SK-N-SH treated with all-trans-retinoic acid at 6 μM for 48 hours (cell line): ENCODE data around the gene CCDC187.

Experiments used
- ATAC-seq: fragments of 200-7000 bp; cut with Tn5 transposase; 3 replicates; pipeline ENCODE4 v1.9.1; 2020; ENCODE audit warnings: mild to moderate bottlenecking, moderate library complexity
- ARNTL ChIP-seq: fragments of 450-650 bp; formaldehyde crosslinking; IDR thresholded peaks from 2 replicates; pipeline ENCODE4 v1.5.0; 2020; ENCODE audit warnings: low read depth, mild to moderate bottlenecking, moderate library complexity, borderline replicate concordance
- BACH2 ChIP-seq: fragments of 250-450 bp; sonication (Bioruptor Pico); IDR thresholded peaks from 2 replicates; pipeline ENCODE4 v1.9.0; 2021; ENCODE audit warnings: mild to moderate bottlenecking, borderline replicate concordance
- CSDC2 ChIP-seq: fragments of 250-450 bp; sonication (Bioruptor Pico); IDR thresholded peaks from 2 replicates; pipeline ENCODE4 v1.5.0; 2020; ENCODE audit warnings: mild to moderate bottlenecking, moderate library complexity
- CSRNP3 ChIP-seq: fragments of 250-450 bp; sonication (Bioruptor Pico); IDR thresholded peaks from 2 replicates; pipeline ENCODE4 v1.5.1; 2021; ENCODE audit warnings: mild to moderate bottlenecking, moderate library complexity
- ESRRG ChIP-seq: fragments of 250-450 bp; sonication (Bioruptor Pico); IDR thresholded peaks from 2 replicates; pipeline ENCODE4 v1.6.1; 2021; ENCODE audit warnings: mild to moderate bottlenecking
- GLIS3 ChIP-seq: fragments of 250-450 bp; sonication (Bioruptor Pico); IDR thresholded peaks from 2 replicates; pipeline ENCODE4 v1.5.0; 2020; ENCODE audit warnings: mild to moderate bottlenecking, moderate library complexity
- ISL1 ChIP-seq: fragments of 250-450 bp; sonication (Bioruptor Pico); IDR thresholded peaks from 2 replicates; pipeline ENCODE4 v2.1.2; 2022; ENCODE audit warnings: mild to moderate bottlenecking, moderate library complexity
- RARB ChIP-seq: fragments of 250-450 bp; sonication (Bioruptor Pico); IDR thresholded peaks from 2 replicates; pipeline ENCODE4 v1.8.0; 2021; ENCODE audit warnings: mild to moderate bottlenecking, moderate library complexity
- SNAI2 ChIP-seq: fragments of 250-450 bp; sonication (Bioruptor Pico); IDR thresholded peaks from 2 replicates; pipeline ENCODE4 v1.5.0; 2020; ENCODE audit warnings: mild to moderate bottlenecking, moderate library complexity
- TCF4 ChIP-seq: fragments of 250-450 bp; sonication (Bioruptor Pico); IDR thresholded peaks from 2 replicates; pipeline ENCODE4 v1.8.0; 2021; ENCODE audit warnings: mild to moderate bottlenecking, moderate library complexity, borderline replicate concordance
- TOX ChIP-seq: fragments of 250-450 bp; sonication (Bioruptor Pico); IDR thresholded peaks from 2 replicates; pipeline ENCODE4 v1.8.0; 2021; ENCODE audit warnings: mild to moderate bottlenecking, moderate library complexity, borderline replicate concordance
- TSHZ2 ChIP-seq: fragments of 250-450 bp; sonication (Bioruptor Pico); IDR thresholded peaks from 2 replicates; pipeline ENCODE4 v1.5.0; 2020; ENCODE audit warnings: mild to moderate bottlenecking, moderate library complexity
- ZC3H10 ChIP-seq: fragments of 250-450 bp; sonication (Bioruptor Pico); IDR thresholded peaks from 2 replicates; pipeline ENCODE4 v1.5.1; 2021; ENCODE audit warnings: mild to moderate bottlenecking, moderate library complexity
- ZFP3 ChIP-seq: fragments of 250-450 bp; sonication (Bioruptor Pico); IDR thresholded peaks from 2 replicates; pipeline ENCODE4 v1.5.0; 2020; ENCODE audit warnings: mild to moderate bottlenecking, moderate library complexity
- ZFP30 ChIP-seq: fragments of 450-650 bp; formaldehyde crosslinking; IDR thresholded peaks from 2 replicates; pipeline ENCODE4 v1.5.0; 2022; ENCODE audit warnings: mild to moderate bottlenecking, moderate library complexity
- ZNF565 ChIP-seq: fragments of 450-650 bp; formaldehyde crosslinking; conservative IDR thresholded peaks from 2 replicates; pipeline ENCODE4 v1.5.0; 2020; ENCODE audit warnings: low read depth, mild to moderate bottlenecking, moderate library complexity
- ZNF70 ChIP-seq: fragments of 450-650 bp; formaldehyde crosslinking; IDR thresholded peaks from 2 replicates; pipeline ENCODE4 v1.5.0; 2020; ENCODE audit warnings: mild to moderate bottlenecking, moderate library complexity
- ZNF8 ChIP-seq: fragments of 450-650 bp; formaldehyde crosslinking; IDR thresholded peaks from 2 replicates; pipeline ENCODE4 v1.5.0; 2020; ENCODE audit warnings: mild to moderate bottlenecking, moderate library complexity
- TF ChIP-seq, protein P1 (sequence below): fragments of 250-450 bp; sonication (Bioruptor Pico); IDR thresholded peaks from 2 replicates; pipeline ENCODE4 v1.8.0; 2021; ENCODE audit warnings: low read depth, mild to moderate bottlenecking, moderate library complexity, borderline replicate concordance
- TF ChIP-seq, protein P2 (sequence below): fragments of 250-450 bp; sonication (Bioruptor Pico); IDR thresholded peaks from 2 replicates; pipeline ENCODE4 v1.5.1; 2020; ENCODE audit warnings: low read depth, mild to moderate bottlenecking, moderate library complexity
- TF ChIP-seq, protein P3 (sequence below): fragments of 250-450 bp; sonication (Bioruptor Pico); IDR thresholded peaks from 2 replicates; pipeline ENCODE4 v1.8.0; 2020; ENCODE audit warnings: mild to moderate bottlenecking, moderate library complexity, borderline replicate concordance

Gene CCDC187

DNA sequence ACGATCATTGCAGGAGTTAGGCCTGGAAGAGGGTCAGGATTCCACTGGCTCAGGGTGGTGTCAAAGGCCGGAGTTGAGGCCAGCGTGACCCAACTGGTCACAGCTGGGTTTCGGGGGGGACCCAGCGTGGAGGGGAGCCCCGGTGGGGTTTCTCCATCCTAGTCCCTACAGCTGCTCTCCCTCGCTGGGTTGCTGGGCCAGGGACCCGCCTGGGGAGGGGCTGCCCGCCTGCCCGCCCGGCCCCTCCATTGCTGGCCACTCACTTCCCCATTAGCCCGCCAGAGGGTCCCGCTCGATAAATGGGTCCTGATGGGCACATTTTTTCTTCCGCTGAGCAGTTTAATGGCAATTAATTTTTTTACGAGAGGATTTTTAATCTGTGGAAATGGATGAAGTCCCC is 8.8 kb downstream of the CCDC187 start:
- TF ChIP-seq ZNF70 (CRISPR knock-in tag) = no peak
- no peak for TF ChIP-seq ZFP30 (CRISPR knock-in tag)
- no peak for TF ChIP-seq GLIS3
- no peak for TF ChIP-seq SNAI2 (CRISPR knock-in tag)
- no peak for TF ChIP-seq CSRNP3 (CRISPR knock-in tag)
- TF ChIP-seq BACH2 (CRISPR knock-in tag) = no peak
- no peak for TF ChIP-seq ZNF565 (CRISPR knock-in tag)
- TF ChIP-seq TSHZ2 (CRISPR knock-in tag) = no peak
- TF ChIP-seq TCF4 (CRISPR knock-in tag) = no peak
- no peak for ATAC-seq

DNA sequence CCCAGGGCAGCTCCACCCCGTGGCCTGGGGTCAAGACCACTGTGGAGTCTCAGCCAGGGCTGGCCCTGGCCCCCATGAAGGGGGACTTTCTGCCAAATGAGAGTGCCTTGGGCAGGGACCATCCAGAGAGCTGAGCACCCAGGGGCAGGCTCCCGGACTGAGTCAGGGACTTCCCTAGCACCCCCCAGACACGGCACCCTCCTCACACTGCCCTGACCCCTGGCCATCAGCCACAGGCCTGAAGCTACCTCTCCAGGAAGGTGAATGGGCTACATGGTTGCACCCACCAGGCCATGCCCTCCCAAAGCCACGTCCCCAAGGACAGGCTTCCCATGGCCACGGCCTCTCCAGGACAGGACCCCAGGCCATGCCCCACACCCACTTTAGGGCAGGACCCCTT is 9.5 kb downstream of the CCDC187 start:
- no peak for TF ChIP-seq CSDC2 (CRISPR knock-in tag)
- no peak for TF ChIP-seq TSHZ2 (CRISPR knock-in tag)
- TF ChIP-seq RARB (CRISPR knock-in tag) = no peak
- TF ChIP-seq GLIS3 = no peak
- no peak for TF ChIP-seq ARNTL (CRISPR knock-in tag)
- TF ChIP-seq ISL1 (CRISPR knock-in tag) = no peak
- no peak for TF ChIP-seq ZC3H10 (CRISPR knock-in tag)
- TF ChIP-seq ZFP30 (CRISPR knock-in tag) = no peak
- TF ChIP-seq, protein P1, sequence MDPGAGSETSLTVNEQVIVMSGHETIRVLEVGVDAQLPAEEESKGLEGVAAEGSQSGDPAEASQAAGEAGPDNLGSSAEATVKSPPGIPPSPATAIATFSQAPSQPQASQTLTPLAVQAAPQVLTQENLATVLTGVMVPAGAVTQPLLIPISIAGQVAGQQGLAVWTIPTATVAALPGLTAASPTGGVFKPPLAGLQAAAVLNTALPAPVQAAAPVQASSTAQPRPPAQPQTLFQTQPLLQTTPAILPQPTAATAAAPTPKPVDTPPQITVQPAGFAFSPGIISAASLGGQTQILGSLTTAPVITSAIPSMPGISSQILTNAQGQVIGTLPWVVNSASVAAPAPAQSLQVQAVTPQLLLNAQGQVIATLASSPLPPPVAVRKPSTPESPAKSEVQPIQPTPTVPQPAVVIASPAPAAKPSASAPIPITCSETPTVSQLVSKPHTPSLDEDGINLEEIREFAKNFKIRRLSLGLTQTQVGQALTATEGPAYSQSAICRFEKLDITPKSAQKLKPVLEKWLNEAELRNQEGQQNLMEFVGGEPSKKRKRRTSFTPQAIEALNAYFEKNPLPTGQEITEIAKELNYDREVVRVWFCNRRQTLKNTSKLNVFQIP (CRISPR knock-in tag) = no peak
- TF ChIP-seq, protein P2, sequence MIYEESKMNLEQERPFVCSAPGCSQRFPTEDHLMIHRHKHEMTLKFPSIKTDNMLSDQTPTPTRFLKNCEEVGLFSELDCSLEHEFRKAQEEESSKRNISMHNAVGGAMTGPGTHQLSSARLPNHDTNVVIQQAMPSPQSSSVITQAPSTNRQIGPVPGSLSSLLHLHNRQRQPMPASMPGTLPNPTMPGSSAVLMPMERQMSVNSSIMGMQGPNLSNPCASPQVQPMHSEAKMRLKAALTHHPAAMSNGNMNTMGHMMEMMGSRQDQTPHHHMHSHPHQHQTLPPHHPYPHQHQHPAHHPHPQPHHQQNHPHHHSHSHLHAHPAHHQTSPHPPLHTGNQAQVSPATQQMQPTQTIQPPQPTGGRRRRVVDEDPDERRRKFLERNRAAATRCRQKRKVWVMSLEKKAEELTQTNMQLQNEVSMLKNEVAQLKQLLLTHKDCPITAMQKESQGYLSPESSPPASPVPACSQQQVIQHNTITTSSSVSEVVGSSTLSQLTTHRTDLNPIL (CRISPR knock-in tag) = no peak
- no peak for TF ChIP-seq TCF4 (CRISPR knock-in tag)
- TF ChIP-seq SNAI2 (CRISPR knock-in tag) = no peak
- no peak for TF ChIP-seq ZNF70 (CRISPR knock-in tag)
- TF ChIP-seq ESRRG (CRISPR knock-in tag) = no peak
- TF ChIP-seq, protein P3, sequence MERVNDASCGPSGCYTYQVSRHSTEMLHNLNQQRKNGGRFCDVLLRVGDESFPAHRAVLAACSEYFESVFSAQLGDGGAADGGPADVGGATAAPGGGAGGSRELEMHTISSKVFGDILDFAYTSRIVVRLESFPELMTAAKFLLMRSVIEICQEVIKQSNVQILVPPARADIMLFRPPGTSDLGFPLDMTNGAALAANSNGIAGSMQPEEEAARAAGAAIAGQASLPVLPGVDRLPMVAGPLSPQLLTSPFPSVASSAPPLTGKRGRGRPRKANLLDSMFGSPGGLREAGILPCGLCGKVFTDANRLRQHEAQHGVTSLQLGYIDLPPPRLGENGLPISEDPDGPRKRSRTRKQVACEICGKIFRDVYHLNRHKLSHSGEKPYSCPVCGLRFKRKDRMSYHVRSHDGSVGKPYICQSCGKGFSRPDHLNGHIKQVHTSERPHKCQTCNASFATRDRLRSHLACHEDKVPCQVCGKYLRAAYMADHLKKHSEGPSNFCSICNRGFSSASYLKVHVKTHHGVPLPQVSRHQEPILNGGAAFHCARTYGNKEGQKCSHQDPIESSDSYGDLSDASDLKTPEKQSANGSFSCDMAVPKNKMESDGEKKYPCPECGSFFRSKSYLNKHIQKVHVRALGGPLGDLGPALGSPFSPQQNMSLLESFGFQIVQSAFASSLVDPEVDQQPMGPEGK (CRISPR knock-in tag) = no peak
- no peak for TF ChIP-seq ZNF8 (CRISPR knock-in tag)
- TF ChIP-seq BACH2 (CRISPR knock-in tag) = no peak
- TF ChIP-seq TOX (CRISPR knock-in tag) = no peak
- TF ChIP-seq CSRNP3 (CRISPR knock-in tag) = no peak
- TF ChIP-seq ZFP3 = no peak
- TF ChIP-seq, all 23 proteins: peak for 0
- no peak for ATAC-seq
